Natural killer cell (primary cell): Measurements from ENCODE around the gene PIK3CD. TPM values are rescaled to one million over a fixed set of nuclear protein-coding genes. Genes with fewer than 3 reads are reported as not detected.

Experiments used
- ATAC-seq, 3 donors: fragments of 150-1000 bp in 2 of 3; fragments of 200-7000 bp in 1 of 3; cut with Tn5 transposase; 1 replicate in 1 of 3; 2 replicates in 2 of 3; pipeline ENCODE4 v1.10.0; 2021; ENCODE audit warnings: mild to moderate bottlenecking in 2 of 3, moderate library complexity in 2 of 3
- DNase-seq, 2 donors: peaks; one replicate each; pipeline versions ENCODE4 v3.0.0 to v3.0.0-alpha.2; 2013 to 2021; ENCODE audit warnings: mixed read lengths in 1 of 2
- H3K27ac ChIP-seq: one replicate; pipeline ENCODE4 v1.5.1; 2013; ENCODE audit warnings: mild to moderate bottlenecking, low read length
- H3K27me3 ChIP-seq: one replicate; pipeline ENCODE4 v1.6.1; 2013; ENCODE audit warnings: low read length; ENCODE audit not compliant: control insufficient read depth, insufficient read depth
- H3K36me3 ChIP-seq: one replicate; pipeline ENCODE4 v1.6.1; 2013; ENCODE audit warnings: low read length; ENCODE audit not compliant: control insufficient read depth, insufficient read depth
- H3K4me1 ChIP-seq: one replicate; pipeline ENCODE4 v1.6.1; 2013; ENCODE audit warnings: low read length; ENCODE audit not compliant: control insufficient read depth, insufficient read depth
- H3K4me3 ChIP-seq: one replicate; pipeline ENCODE4 v1.5.1; 2013; ENCODE audit warnings: low read length
- H3K9me3 ChIP-seq: one replicate; pipeline ENCODE4 v1.6.1; 2013; ENCODE audit warnings: low read length; ENCODE audit not compliant: control insufficient read depth, insufficient read depth
- H3K27ac Mint-ChIP-seq, 2 donors: one replicate each; pipeline ENCODE4 v1.8.0; 2022; ENCODE audit warnings: mild to moderate bottlenecking in 2 of 2, mixed read lengths in 2 of 2, moderate library complexity in 1 of 2
- H3K27me3 Mint-ChIP-seq, 2 donors: one replicate each; pipeline ENCODE4 v1.8.0; 2022; ENCODE audit warnings: low read depth in 2 of 2, mixed read lengths in 2 of 2
- H3K36me3 Mint-ChIP-seq: one replicate; pipeline ENCODE4 v1.8.0; 2022; ENCODE audit warnings: mixed read lengths
- H3K4me1 Mint-ChIP-seq, 2 donors: one replicate each; pipeline ENCODE4 v1.8.0; 2022; ENCODE audit warnings: mixed read lengths in 2 of 2
- H3K4me3 Mint-ChIP-seq: one replicate; pipeline ENCODE4 v1.8.0; 2022; ENCODE audit warnings: mild to moderate bottlenecking, moderate library complexity, mixed read lengths
- H3K9me3 Mint-ChIP-seq, 2 donors: one replicate each; pipeline ENCODE4 v1.8.0; 2022; ENCODE audit warnings: mixed read lengths in 2 of 2
- WGBS: methylation state at CpG from one replicate; pipeline ENCODE4 v1.1.7; 2013; ENCODE audit warnings: missing lambda C conversion rate; ENCODE audit not compliant: insufficient coverage; 5-methylcytosine and 5-hydroxymethylcytosine counted together
- intact Hi-C: fragments of 100-400 bp; cut with micrococcal nuclease; formaldehyde crosslinking; loops from one replicate; pipeline ENCODE4 v1.14.2; 2022
- total RNA-seq, 4 donors: library from RNA; stranded (reverse); fragments of 120-200 nt in 1 of 4; gene quantifications; one replicate each; pipeline versions ENCODE4 v1.2.3 to v1.2.4, GENCODE V29; 2013 to 2022
- TF ChIP-seq, protein P1 (sequence below): fragments of 200-600 bp; IDR thresholded peaks from one replicate; pipeline ENCODE4 v1.8.0; 2022; ENCODE audit warnings: antibody characterized with exemption

PIK3CD gene
- total RNA-seq, 3 donors from 2014 or later (not counting 1 experiment from before 2014, with no cell fraction given): 171 to 240 (median 198) TPM

DNA sequence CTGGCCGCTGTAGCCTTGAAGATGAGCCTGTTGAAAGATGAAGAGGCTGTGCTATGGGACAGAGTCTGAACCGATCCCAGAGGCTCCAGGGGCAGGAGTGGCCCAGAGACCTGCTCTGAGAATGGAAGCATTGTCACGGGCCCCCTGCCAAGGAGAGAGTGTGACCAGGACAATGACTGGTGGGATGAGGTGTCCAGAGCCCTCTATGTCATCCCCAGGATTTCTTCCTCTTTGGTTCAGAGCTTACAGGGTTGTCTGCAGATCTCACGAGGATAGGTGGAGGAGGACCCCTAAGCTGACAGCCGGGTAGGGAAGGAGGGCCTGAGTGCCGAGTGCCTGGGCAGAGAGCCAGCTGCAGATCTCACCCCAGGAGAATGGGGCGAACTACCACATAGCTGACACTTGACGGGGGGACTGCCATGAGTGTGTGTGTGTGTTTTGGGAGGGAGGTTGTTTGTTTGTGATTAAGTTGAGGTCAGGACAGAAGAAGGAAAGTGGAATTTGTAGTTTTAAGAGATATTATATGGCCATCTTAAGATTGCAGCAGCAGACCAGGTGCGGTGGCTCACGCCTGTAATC, 25.4 kb downstream of the PIK3CD start:
- Mint-ChIP-seq H3K36me3 (no peaks in the 10 kb centered on the region), H3K4me3 (peak overlapping the region; percentile 22), H3K9me3 (no peaks in the 10 kb centered on the region), H3K27me3 (no peaks in the 10 kb centered on the region), H3K27ac (peak overlapping the region; percentile 86 to 89), H3K4me1 (peaks cover 62 to 76% of the 10 kb centered on the region in 2 donors)
- no peaks in the 10 kb centered on the region for H3K27me3 ChIP-seq
- intact Hi-C loops: no loop called here
- no peaks in the 10 kb centered on the region for H3K9me3 ChIP-seq
- TF ChIP-seq, protein P1, sequence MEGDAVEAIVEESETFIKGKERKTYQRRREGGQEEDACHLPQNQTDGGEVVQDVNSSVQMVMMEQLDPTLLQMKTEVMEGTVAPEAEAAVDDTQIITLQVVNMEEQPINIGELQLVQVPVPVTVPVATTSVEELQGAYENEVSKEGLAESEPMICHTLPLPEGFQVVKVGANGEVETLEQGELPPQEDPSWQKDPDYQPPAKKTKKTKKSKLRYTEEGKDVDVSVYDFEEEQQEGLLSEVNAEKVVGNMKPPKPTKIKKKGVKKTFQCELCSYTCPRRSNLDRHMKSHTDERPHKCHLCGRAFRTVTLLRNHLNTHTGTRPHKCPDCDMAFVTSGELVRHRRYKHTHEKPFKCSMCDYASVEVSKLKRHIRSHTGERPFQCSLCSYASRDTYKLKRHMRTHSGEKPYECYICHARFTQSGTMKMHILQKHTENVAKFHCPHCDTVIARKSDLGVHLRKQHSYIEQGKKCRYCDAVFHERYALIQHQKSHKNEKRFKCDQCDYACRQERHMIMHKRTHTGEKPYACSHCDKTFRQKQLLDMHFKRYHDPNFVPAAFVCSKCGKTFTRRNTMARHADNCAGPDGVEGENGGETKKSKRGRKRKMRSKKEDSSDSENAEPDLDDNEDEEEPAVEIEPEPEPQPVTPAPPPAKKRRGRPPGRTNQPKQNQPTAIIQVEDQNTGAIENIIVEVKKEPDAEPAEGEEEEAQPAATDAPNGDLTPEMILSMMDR: no peak
- H3K4me1 ChIP-seq: peaks cover 81% of the 10 kb centered on the region
- 65% methylated on average over 10 of the region's 10 CpGs for WGBS
- H3K36me3 ChIP-seq: peaks cover 34% of the 10 kb centered on the region
- DNase-seq (no peak), ATAC-seq (peak in 2 of 3 donors; percentile 29 to 44)
- no peak overlapping the region for H3K4me3 ChIP-seq
- no peak overlapping the region for H3K27ac ChIP-seq

DNA sequence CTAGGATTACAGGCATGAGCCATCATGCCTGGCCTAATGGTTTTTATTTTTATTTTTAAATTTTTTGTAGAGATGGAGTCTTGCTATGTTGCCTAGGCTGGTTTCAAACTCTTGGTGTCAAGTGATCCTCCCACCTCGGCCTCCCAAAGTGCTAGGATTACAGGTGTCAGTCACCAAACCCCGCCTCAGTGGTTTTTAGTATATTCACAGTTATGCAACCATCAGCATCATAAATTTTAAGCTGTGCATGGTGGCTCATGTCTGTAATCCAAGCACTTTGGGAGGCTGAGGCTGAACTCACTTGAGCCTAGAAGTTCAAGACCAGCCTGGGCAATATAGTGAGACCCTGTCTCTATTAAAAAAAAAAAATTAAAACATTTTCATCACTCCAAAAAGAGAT, 28.6 kb downstream of the PIK3CD start:
- Mint-ChIP-seq H3K4me3 (no peak overlapping the region), H3K36me3 (no peaks in the 10 kb centered on the region), H3K27me3 (no peaks in the 10 kb centered on the region), H3K9me3 (no peaks in the 10 kb centered on the region), H3K27ac (peak overlapping the region; percentile 86 to 95), H3K4me1 (peaks cover 54 to 70% of the 10 kb centered on the region in 2 donors)
- DNase-seq: no peak
- TF ChIP-seq, protein P1: no peak
- peak in 2 of 3 donors; percentile 54 to 59 for ATAC-seq
- H3K9me3 ChIP-seq: no peaks in the 10 kb centered on the region
- intact Hi-C loops: no loop called here
- 48% methylated on average over 2 of the region's 2 CpGs for WGBS
- peaks cover 25% of the 10 kb centered on the region for H3K36me3 ChIP-seq
- H3K27me3 ChIP-seq: no peaks in the 10 kb centered on the region
- peaks cover 85% of the 10 kb centered on the region for H3K4me1 ChIP-seq
- H3K27ac ChIP-seq: peak overlapping the region; percentile 20
- no peak overlapping the region for H3K4me3 ChIP-seq

DNA sequence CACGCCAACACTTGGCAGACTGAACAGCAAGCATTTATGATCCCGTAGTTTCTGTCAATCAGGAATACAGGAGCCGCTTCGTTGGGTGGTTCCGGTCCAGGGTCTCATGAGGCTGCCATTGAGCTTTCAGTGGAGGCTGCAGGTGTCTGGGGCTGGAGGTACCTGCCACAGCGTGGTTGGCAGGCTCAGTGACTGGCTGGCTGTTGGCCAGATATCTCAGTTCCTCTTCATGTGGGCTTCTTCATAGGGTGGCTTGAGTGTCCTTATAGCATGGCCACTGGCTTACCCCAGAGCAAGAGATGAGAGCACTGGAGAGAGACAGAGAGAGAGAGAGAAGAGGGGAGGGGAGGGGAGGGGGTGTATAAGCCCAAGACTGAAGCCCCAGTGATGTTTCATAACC, 29.3 kb downstream of the PIK3CD start:
- peaks cover 58 to 75% of the 10 kb centered on the region in 2 donors for H3K4me1 Mint-ChIP-seq
- no peak for ATAC-seq
- H3K27me3 Mint-ChIP-seq: no peaks in the 10 kb centered on the region
- Histone ChIP-seq H3K27me3 (no peaks in the 10 kb centered on the region), H3K4me1 (peaks cover 89% of the 10 kb centered on the region), H3K9me3 (no peaks in the 10 kb centered on the region), H3K4me3 (no peak overlapping the region), H3K27ac (peak overlapping the region; percentile 20), H3K36me3 (peaks cover 25% of the 10 kb centered on the region)
- no peak for DNase-seq
- 80% methylated on average over 6 of the region's 6 CpGs for WGBS
- no peaks in the 10 kb centered on the region for H3K9me3 Mint-ChIP-seq
- H3K4me3 Mint-ChIP-seq: no peak overlapping the region
- H3K27ac Mint-ChIP-seq: peak overlapping the region; percentile 86 to 95
- H3K36me3 Mint-ChIP-seq: no peaks in the 10 kb centered on the region
- intact Hi-C loops: no loop called here
- TF ChIP-seq, protein P1: no peak

DNA sequence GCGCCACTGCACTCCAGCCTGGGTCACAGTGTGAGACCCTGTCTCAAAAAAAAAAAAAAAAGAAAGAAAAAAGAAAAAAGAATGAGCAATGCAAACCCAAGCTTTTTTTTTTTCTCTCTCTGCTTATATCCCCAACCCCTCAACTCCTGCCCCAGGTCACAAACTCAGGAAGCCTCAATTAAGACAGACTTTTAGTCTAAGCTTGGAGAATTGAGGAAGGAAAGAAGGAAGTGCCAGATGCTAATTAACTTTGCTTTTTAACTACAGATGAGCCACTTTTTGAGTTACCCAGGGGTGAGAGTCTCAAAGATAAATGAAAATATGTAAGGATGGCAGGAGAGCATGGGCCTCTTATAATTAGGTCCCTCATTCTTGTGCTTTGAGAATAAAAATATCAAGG, 33.3 kb downstream of the PIK3CD start:
- Mint-ChIP-seq H3K27ac (peak overlapping the region; percentile 95), H3K27me3 (no peaks in the 10 kb centered on the region), H3K36me3 (no peaks in the 10 kb centered on the region), H3K4me3 (no peak overlapping the region), H3K9me3 (no peaks in the 10 kb centered on the region), H3K4me1 (peaks cover 60 to 73% of the 10 kb centered on the region in 2 donors)
- intact Hi-C loops: no loop called here
- peaks cover 6% of the 10 kb centered on the region for H3K36me3 ChIP-seq
- no peaks in the 10 kb centered on the region for H3K9me3 ChIP-seq
- WGBS: 89% methylated on average over 1 of the region's 1 CpG
- DNase-seq (no peak), ATAC-seq (no peak)
- peaks cover 85% of the 10 kb centered on the region for H3K4me1 ChIP-seq
- no peak overlapping the region for H3K4me3 ChIP-seq
- H3K27me3 ChIP-seq: no peaks in the 10 kb centered on the region
- no peak overlapping the region for H3K27ac ChIP-seq
- TF ChIP-seq, protein P1: no peak
